MM.1S (cell line): ENCODE results near the gene SUPT3H.

Experiments used
- DNase-seq: peaks from one replicate; pipeline ENCODE4 v3.0.0-alpha.2; 2015
- H2AFZ ChIP-seq: fragments of 300-600 bp; sonication (generic); 2 replicates; pipeline ENCODE4 v1.6.0; 2016; ENCODE audit warnings: antibody characterized with exemption, low read length
- H3F3A ChIP-seq: fragments of 300-600 bp; sonication (generic); 2 replicates; pipeline ENCODE4 v1.6.1; 2016; ENCODE audit warnings: mild to moderate bottlenecking, antibody characterized with exemption, low read length, moderate library complexity, mixed read lengths; ENCODE audit not compliant: insufficient read depth
- H3K27ac ChIP-seq: fragments of 300-600 bp; sonication (generic); 2 replicates; pipeline ENCODE4 v1.5.1; 2016; ENCODE audit warnings: mild to moderate bottlenecking, low read length
- H3K27me3 ChIP-seq: fragments of 300-600 bp; sonication (generic); replicated peaks from 2 replicates; pipeline ENCODE4 v1.6.0; 2016; ENCODE audit warnings: low read length; ENCODE audit not compliant: insufficient read depth
- H3K36me3 ChIP-seq: fragments of 300-600 bp; sonication (generic); replicated peaks from 2 replicates; pipeline ENCODE4 v1.6.1; 2016; ENCODE audit warnings: mild to moderate bottlenecking, low read length, mixed read lengths; ENCODE audit not compliant: insufficient read depth
- H3K4me1 ChIP-seq: fragments of 300-600 bp; sonication (generic); 2 replicates; pipeline ENCODE4 v1.6.1; 2016; ENCODE audit warnings: low read length, mixed read lengths
- H3K4me2 ChIP-seq: fragments of 300-600 bp; sonication (generic); 2 replicates; pipeline ENCODE4 v1.6.0; 2016; ENCODE audit warnings: low read depth, low read length
- H3K4me3 ChIP-seq: fragments of 300-600 bp; sonication (generic); 2 replicates; pipeline ENCODE4 v1.5.1; 2016; ENCODE audit warnings: low read length, mixed read lengths
- H3K79me2 ChIP-seq: fragments of 300-600 bp; sonication (generic); 2 replicates; pipeline ENCODE4 v1.6.1; 2016; ENCODE audit warnings: mixed run types, low read length, mixed read lengths
- H3K9ac ChIP-seq: fragments of 300-600 bp; sonication (generic); 2 replicates; pipeline ENCODE4 v1.6.1; 2016; ENCODE audit warnings: low read length, mixed read lengths
- H3K9me2 ChIP-seq: fragments of 300-600 bp; sonication (generic); replicated peaks from 2 replicates; pipeline ENCODE4 v1.6.1; 2016; ENCODE audit warnings: mild to moderate bottlenecking, low read length, mixed read lengths; ENCODE audit not compliant: insufficient read depth
- H3K9me3 ChIP-seq: fragments of 300-600 bp; sonication (generic); replicated peaks from 2 replicates; pipeline ENCODE4 v1.6.1; 2016; ENCODE audit warnings: mild to moderate bottlenecking, low read length, mixed read lengths; ENCODE audit not compliant: insufficient read depth
- H4K20me1 ChIP-seq: fragments of 300-600 bp; sonication (generic); 2 replicates; pipeline ENCODE4 v1.6.1; 2016; ENCODE audit warnings: mild to moderate bottlenecking, low read length, moderate library complexity, mixed read lengths; ENCODE audit not compliant: insufficient read depth
- CTCF ChIP-seq: fragments of 300-600 bp; sonication (generic); IDR thresholded peaks from 2 replicates; pipeline ENCODE4 v1.5.1; 2016; ENCODE audit warnings: antibody characterized with exemption, low read length, mixed read lengths
- EZH2 ChIP-seq: fragments of 300-600 bp; sonication (generic); optimal IDR thresholded peaks from 2 replicates; pipeline ENCODE3; 2017; ENCODE audit warnings: low read depth, mild to moderate bottlenecking, antibody characterized with exemption, low read length, mixed read lengths
- EZH2phosphoT487 ChIP-seq: fragments of 300-600 bp; sonication (generic); IDR thresholded peaks from 2 replicates; pipeline ENCODE4 v1.6.1; 2018; ENCODE audit warnings: antibody characterized with exemption, low read length

The SUPT3H gene

GRCh38 chr6:44804546-44805159, 573.1 kb downstream of the SUPT3H start:
- H3K9me3 ChIP-seq: no peaks in the 10 kb centered on the region
- H3K9ac ChIP-seq: no peak overlapping the region
- H3K27me3 ChIP-seq: no peaks in the 10 kb centered on the region
- H3K4me2 ChIP-seq: no peak overlapping the region
- TF ChIP-seq CTCF: no peak
- TF ChIP-seq EZH2phosphoT487: no peak
- no peak for TF ChIP-seq EZH2
- H3K36me3 ChIP-seq: no peaks in the 10 kb centered on the region
- H4K20me1 ChIP-seq: no peaks in the 10 kb centered on the region
- DNase-seq: no peak
- no peaks in the 10 kb centered on the region for H3K79me2 ChIP-seq
- no peak overlapping the region for H3K27ac ChIP-seq
- no peaks in the 10 kb centered on the region for H3F3A ChIP-seq
- H3K4me3 ChIP-seq: no peak overlapping the region
- no peaks in the 10 kb centered on the region for H3K4me1 ChIP-seq
- no peak overlapping the region for H2AFZ ChIP-seq
- no peaks in the 10 kb centered on the region for H3K9me2 ChIP-seq

- Histone ChIP-seq H4K20me1 (no peaks in the 10 kb centered on the region), H2AFZ (no peak overlapping the region), H3K4me2 (no peak overlapping the region), H3K4me1 (no peaks in the 10 kb centered on the region), H3K9ac (no peak overlapping the region), H3F3A (no peaks in the 10 kb centered on the region), H3K9me3 (no peaks in the 10 kb centered on the region), H3K36me3 (no peaks in the 10 kb centered on the region), H3K4me3 (no peak overlapping the region), H3K27me3 (no peaks in the 10 kb centered on the region), H3K79me2 (no peaks in the 10 kb centered on the region), H3K9me2 (no peaks in the 10 kb centered on the region), H3K27ac (no peak overlapping the region)
- TF ChIP-seq EZH2phosphoT487: no peak
- no peak for TF ChIP-seq CTCF
- TF ChIP-seq EZH2: no peak
- no peak for DNase-seq
Observed at GRCh38 chr6:44804016-44804415, 573.7 kb downstream of the SUPT3H start.

GRCh38 chr6:44800784-44801592, 576.7 kb downstream of the SUPT3H start:
- H3K9me3 ChIP-seq: no peaks in the 10 kb centered on the region
- H3K36me3 ChIP-seq: no peaks in the 10 kb centered on the region
- H3F3A ChIP-seq: no peaks in the 10 kb centered on the region
- no peak overlapping the region for H3K27ac ChIP-seq
- TF ChIP-seq CTCF (no peak), EZH2phosphoT487 (no peak), EZH2 (no peak)
- no peak overlapping the region for H2AFZ ChIP-seq
- H3K4me3 ChIP-seq: no peak overlapping the region
- H3K4me2 ChIP-seq: no peak overlapping the region
- H3K9me2 ChIP-seq: no peaks in the 10 kb centered on the region
- H3K79me2 ChIP-seq: no peaks in the 10 kb centered on the region
- H3K27me3 ChIP-seq: no peaks in the 10 kb centered on the region
- H4K20me1 ChIP-seq: no peaks in the 10 kb centered on the region
- H3K9ac ChIP-seq: no peak overlapping the region
- no peak for DNase-seq
- H3K4me1 ChIP-seq: no peaks in the 10 kb centered on the region
